B cell (primary cell): ENCODE results near the gene HAGHL. TPM values are rescaled to one million over a fixed set of nuclear protein-coding genes. Genes with fewer than 3 reads are reported as not detected.

Experiments
- ATAC-seq: fragments of 200-7000 bp; cut with Tn5 transposase; one replicate; pipeline ENCODE4 v1.10.0; 2021; ENCODE audit warnings: low read depth, mild to moderate bottlenecking, moderate number of reproducible peaks, moderate library complexity
- CTCF ChIA-PET: fragments of 350-600 bp; sonication (Branson Sonifier 250); formaldehyde crosslinking; loops from one replicate; lab custom pipeline; 2021; ENCODE audit warnings: antibody characterized with exemption, inconsistent platforms; lab: Charles Lee
- POLR2A ChIA-PET: fragments of 350-600 bp; sonication (Branson Sonifier 250); formaldehyde crosslinking; loops from one replicate; lab custom pipeline; 2021; ENCODE audit warnings: antibody characterized with exemption; lab: Charles Lee
- DNase-seq: peaks from one replicate; pipeline ENCODE4 v3.0.0; 2013
- H2AFZ ChIP-seq: 2 replicates; pipeline ENCODE4 v1.6.1; 2012; ENCODE audit warnings: mild to moderate bottlenecking, low read depth, low read length; ENCODE audit not compliant: insufficient read depth, poor library complexity, severe bottlenecking
- H3K27ac ChIP-seq, 2 donors: 1 replicate in 1 of 2; 2 replicates in 1 of 2; pipeline ENCODE4 v1.5.1; 2012 to 2013; ENCODE audit warnings: low read length in 2 of 2, mild to moderate bottlenecking in 2 of 2, moderate library complexity in 1 of 2
- H3K27me3 ChIP-seq, 4 experiments: fragments of 200-600 bp in 1 of 4; sonication (generic) in 1 of 4; replicated peaks in 1 of 4; 1 replicate in 2 of 4; 2 replicates in 2 of 4; pipeline versions ENCODE4 v1.6.1 to v1.7.0; 2013 to 2016; ENCODE audit warnings: low read length in 3 of 4, mild to moderate bottlenecking in 2 of 4, mixed read lengths in 1 of 4, moderate library complexity in 1 of 4; ENCODE audit not compliant: insufficient read depth in 4 of 4, control insufficient read depth in 3 of 4; ENCODE audit errors: control extremely low read depth in 1 of 4
- H3K36me3 ChIP-seq, 2 experiments: replicated peaks in 1 of 2; 1 replicate in 1 of 2; 2 replicates in 1 of 2; pipeline versions ENCODE4 v1.6.1 to v1.7.1; 2013; ENCODE audit warnings: low read length in 1 of 2; ENCODE audit not compliant: insufficient read depth in 2 of 2, control insufficient read depth in 1 of 2; ENCODE audit errors: control extremely low read depth in 1 of 2, extremely low read depth in 1 of 2
- H3K4me1 ChIP-seq, 2 donors: fragments of 200-600 bp in 1 of 2; sonication (generic) in 1 of 2; 1 replicate in 1 of 2; 2 replicates in 1 of 2; pipeline versions ENCODE4 v1.5.1 to v1.6.1; 2013 to 2017; ENCODE audit warnings: low read length in 2 of 2; ENCODE audit not compliant: control insufficient read depth in 2 of 2, insufficient read depth in 2 of 2
- H3K4me2 ChIP-seq: replicated peaks from 2 replicates; pipeline ENCODE3; 2012; ENCODE audit warnings: mild to moderate bottlenecking, low read depth, low read length; ENCODE audit not compliant: poor library complexity, severe bottlenecking
- H3K4me3 ChIP-seq, 5 experiments: fragments of 200-600 bp in 1 of 5; sonication (generic) in 1 of 5; 1 replicate in 3 of 5; 2 replicates in 2 of 5; pipeline versions ENCODE4 v1.5.1 to v1.7.0; 2011 to 2016; ENCODE audit warnings: low read length in 4 of 5, mild to moderate bottlenecking in 4 of 5, low read depth in 2 of 5, control low read depth in 1 of 5, moderate library complexity in 1 of 5; ENCODE audit not compliant: insufficient read depth in 1 of 5; ENCODE audit errors: control extremely low read depth in 1 of 5, extremely low read depth in 1 of 5
- H3K79me2 ChIP-seq: fragments of 200-600 bp; sonication (generic); one replicate; pipeline ENCODE4 v1.6.0; 2016; ENCODE audit warnings: low read length; ENCODE audit not compliant: control insufficient read depth, insufficient read depth
- H3K9ac ChIP-seq: fragments of 200-600 bp; sonication (generic); 2 replicates; pipeline ENCODE4 v1.6.1; 2017; ENCODE audit warnings: mild to moderate bottlenecking, low read length, moderate library complexity
- H3K9me3 ChIP-seq, 3 donors: one replicate each; pipeline versions ENCODE4 v1.6.1 to v1.7.1; 2013; ENCODE audit warnings: low read length in 2 of 3; ENCODE audit not compliant: control insufficient read depth in 2 of 3, insufficient read depth in 1 of 3; ENCODE audit errors: control extremely low read depth in 1 of 3
- H4K20me1 ChIP-seq: 2 replicates; pipeline ENCODE4 v1.6.0; 2012; ENCODE audit warnings: mild to moderate bottlenecking, low read length; ENCODE audit not compliant: insufficient read depth, control insufficient read depth, poor library complexity, severe bottlenecking
- H3K27ac Mint-ChIP-seq: one replicate; pipeline ENCODE4 v1.8.0; 2021; ENCODE audit warnings: mixed read lengths
- H3K27me3 Mint-ChIP-seq: one replicate; pipeline ENCODE4 v1.8.0; 2021; ENCODE audit warnings: mixed read lengths
- H3K4me1 Mint-ChIP-seq: one replicate; pipeline ENCODE4 v1.8.0; 2021; ENCODE audit warnings: mixed read lengths
- H3K4me3 Mint-ChIP-seq: one replicate; pipeline ENCODE4 v1.8.0; 2021; ENCODE audit warnings: mixed read lengths
- H3K9me3 Mint-ChIP-seq: one replicate; pipeline ENCODE4 v1.8.0; 2022; ENCODE audit warnings: mixed read lengths; ENCODE audit not compliant: insufficient read depth
- CTCF ChIP-seq: fragments of 200-600 bp; IDR thresholded peaks from one replicate; pipeline ENCODE4 v1.8.0; 2022; ENCODE audit warnings: antibody characterized with exemption, mild to moderate bottlenecking
- EZH2 ChIP-seq: IDR thresholded peaks from 2 replicates; pipeline ENCODE4 v1.6.1; 2012; ENCODE audit warnings: borderline replicate concordance, low read depth, mild to moderate bottlenecking, moderate library complexity, low read length; ENCODE audit not compliant: insufficient read depth, poor library complexity, severe bottlenecking
- WGBS: methylation state at CpG from one replicate; pipeline ENCODE4 v1.1.5; 2013; ENCODE audit warnings: missing lambda C conversion rate; ENCODE audit not compliant: insufficient coverage; 5-methylcytosine and 5-hydroxymethylcytosine counted together
- intact Hi-C: fragments of 100-400 bp; cut with micrococcal nuclease; formaldehyde crosslinking; loops from one replicate; pipeline ENCODE4 v1.10.0; 2022
- polyA plus RNA-seq: library from polyadenylated mRNA; depleted of rRNA; stranded (reverse); fragments of >200 nt; gene quantifications from 2 replicates; pipeline ENCODE4 v1.2.3, GENCODE V29; 2012
- total RNA-seq, 2 donors: library from RNA; stranded (reverse); fragments of 120-200 nt in 1 of 2; gene quantifications; 1 replicate in 1 of 2; 2 replicates in 1 of 2; pipeline versions ENCODE4 v1.2.3 to v1.2.4, GENCODE V29; 2013 to 2022

Gene HAGHL
- total and polyA plus RNA-seq, 2 donors (not counting 1 experiment from before 2014, with no cell fraction given), result 32.3 to 87.1 TPM

DNA sequence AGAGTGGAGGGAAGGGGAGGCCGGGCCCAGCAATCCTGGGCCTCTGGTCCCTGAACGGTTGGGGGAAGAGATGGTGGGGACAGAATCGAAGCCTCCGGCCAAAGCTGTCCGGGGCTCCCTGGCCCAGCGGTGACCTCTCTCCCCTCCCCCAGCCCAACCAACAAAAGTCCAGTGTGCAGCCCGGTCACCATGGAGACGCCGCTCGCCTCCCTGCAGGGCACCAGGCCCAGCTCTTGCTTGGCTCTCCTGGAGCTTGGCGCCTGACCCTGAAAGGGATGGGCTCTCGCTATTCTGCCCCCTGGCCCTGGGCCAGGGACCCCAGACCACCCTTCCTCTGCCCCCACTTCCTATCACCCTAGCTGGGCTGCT is 10.7 kb upstream of the HAGHL start:
- DNase-seq, result no peak
- no peak overlapping the region for H2AFZ ChIP-seq
- H3K9ac ChIP-seq, result no peak overlapping the region
- CTCF ChIA-PET, result interaction anchor here (0.9 to 7.6 kb wide), 6 partner anchors 9 to 69 kb away, joined by 3 to 94 read pairs (median 8); partner anchors contain the start of genes CCDC78, CHTF18, CIAO3 and RPUSD1
- peaks cover 21 to 35% of the 10 kb centered on the region in 2 donors for H3K4me1 ChIP-seq
- no peaks in the 10 kb centered on the region for H3K79me2 ChIP-seq
- H3K27ac ChIP-seq, result no peak overlapping the region
- no peak overlapping the region for H3K27ac Mint-ChIP-seq
- WGBS, result 43% methylated on average over 10 of the region's 12 CpGs
- peaks cover 11% of the 10 kb centered on the region for H4K20me1 ChIP-seq
- peaks cover 0 to 12% (median 0%) of the 10 kb centered on the region in 3 donors for H3K9me3 ChIP-seq
- no peaks in the 10 kb centered on the region for H3K36me3 ChIP-seq
- H3K9me3 Mint-ChIP-seq, result no peaks in the 10 kb centered on the region
- H3K27me3 Mint-ChIP-seq, result peaks cover 10% of the 10 kb centered on the region
- H3K4me1 Mint-ChIP-seq, result peaks cover 13% of the 10 kb centered on the region
- H3K4me3 Mint-ChIP-seq, result peak overlapping the region; percentile 72
- peak overlapping the region; percentile 95 for H3K4me2 ChIP-seq
- intact Hi-C loops, result loop anchor here (5.0 kb wide), 1 partner anchor 256 kb away; the partner anchor contains the start of gene LMF1
- no peak for ATAC-seq
- POLR2A ChIA-PET, result interaction anchor here (1.4 to 2.1 kb wide), 3 partner anchors 10 to 25 kb away, joined by 4 to 11 read pairs (median 8); partner anchors contain the start of genes CCDC78 and CIAO3
- TF ChIP-seq CTCF (no peak), EZH2 (no peak)
- peaks cover 0 to 30% (median 12%) of the 10 kb centered on the region in 4 experiments for H3K27me3 ChIP-seq
- no peak overlapping the region for H3K4me3 ChIP-seq

DNA sequence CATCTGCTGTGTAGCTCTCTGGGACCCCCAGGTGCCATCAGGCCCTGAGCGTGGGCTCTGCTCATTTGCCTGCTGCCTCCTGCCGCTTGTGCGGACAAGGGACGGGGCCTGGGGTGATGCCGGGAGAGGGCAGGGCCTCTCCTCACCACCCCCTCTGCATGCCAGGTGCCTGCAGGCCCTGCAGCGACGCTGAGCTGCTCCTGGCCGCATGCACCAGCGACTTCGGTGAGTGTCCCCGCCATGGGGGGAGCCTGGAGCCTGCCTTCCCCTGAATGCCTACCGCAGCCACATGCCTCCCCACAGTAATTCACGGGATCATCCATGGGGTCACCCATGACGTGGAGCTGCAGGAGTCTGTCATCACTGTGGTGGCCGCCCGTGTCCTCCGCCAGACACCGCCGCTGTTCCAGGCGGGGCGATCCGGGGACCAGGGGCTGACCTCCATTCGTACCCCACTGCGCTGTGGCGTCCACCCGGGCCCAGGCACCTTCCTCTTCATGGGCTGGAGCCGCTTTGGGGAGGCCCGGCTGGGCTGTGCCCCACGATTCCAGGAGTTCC is 10.1 kb upstream of the HAGHL start:
- peaks cover 16% of the 10 kb centered on the region for H4K20me1 ChIP-seq
- Mint-ChIP-seq H3K27ac (no peak overlapping the region), H3K4me3 (peak overlapping the region; percentile 72), H3K4me1 (peaks cover 12% of the 10 kb centered on the region), H3K9me3 (no peaks in the 10 kb centered on the region), H3K27me3 (peaks cover 8% of the 10 kb centered on the region)
- TF ChIP-seq EZH2 (no peak), CTCF (no peak)
- no peak overlapping the region for H3K27ac ChIP-seq
- H3K36me3 ChIP-seq, result no peaks in the 10 kb centered on the region
- POLR2A ChIA-PET, result interaction anchor here (0.8 to 1.9 kb wide), 3 partner anchors 11 to 79 kb away, joined by 3 to 8 read pairs (median 4); partner anchors contain the start of gene CIAO3
- ATAC-seq (no peak), DNase-seq (no peak)
- no peak overlapping the region for H2AFZ ChIP-seq
- WGBS, result 88% methylated on average over 26 of the region's 29 CpGs
- H3K4me1 ChIP-seq, result peaks cover 27 to 35% of the 10 kb centered on the region in 2 donors
- no peak overlapping the region for H3K9ac ChIP-seq
- peaks cover 0 to 15% (median 0%) of the 10 kb centered on the region in 3 donors for H3K9me3 ChIP-seq
- H3K4me3 ChIP-seq, result no peak overlapping the region
- CTCF ChIA-PET, result interaction anchor here (1.3 to 7.6 kb wide), 4 partner anchors 10 to 68 kb away, joined by 3 to 94 read pairs (median 9); partner anchors contain the start of genes CHTF18, CIAO3 and RPUSD1
- no peak overlapping the region for H3K4me2 ChIP-seq
- intact Hi-C loops, result loop anchor here (5.0 kb wide), 1 partner anchor 255 kb away; the partner anchor contains the start of gene LMF1
- no peaks in the 10 kb centered on the region for H3K79me2 ChIP-seq
- peaks cover 0 to 25% (median 10%) of the 10 kb centered on the region in 4 experiments for H3K27me3 ChIP-seq
